Measurements from ENCODE around the gene TTC9B.

DNA sequence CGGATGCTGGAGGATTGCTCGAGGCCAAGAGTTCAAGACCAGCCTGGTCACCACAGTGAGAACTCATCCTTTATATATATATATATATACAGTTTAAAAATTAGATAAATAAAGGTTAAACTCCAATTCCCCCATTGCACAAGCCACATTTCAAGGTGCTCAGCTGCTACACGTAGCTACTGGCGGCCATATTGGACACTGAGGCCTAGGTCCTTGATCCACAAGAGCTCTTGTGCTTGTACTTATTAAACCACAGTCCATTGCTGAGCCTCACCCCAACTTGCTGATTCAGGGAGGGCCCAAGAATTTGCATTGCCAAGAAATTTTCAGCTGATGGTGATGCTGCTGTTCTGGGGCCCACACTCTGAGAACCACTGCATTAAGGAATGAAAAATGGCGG, 9.6 kb downstream of the TTC9B start:
- no peak for TF ChIP-seq CTCF (IDR thresholded peaks at IDR 0.05; ENCODE audit: low read depth, low read length, missing input control)
- peak; percentile 19 for TF ChIP-seq YY1 (IDR thresholded peaks at IDR 0.05)
- TF ChIP-seq TAF1 (conservative IDR thresholded peaks at IDR 0.05): no peak
- TF ChIP-seq SP1 (IDR thresholded peaks at IDR 0.05): no peak
- no peak for TF ChIP-seq EGR1 (IDR thresholded peaks at IDR 0.05; ENCODE audit: low read depth in 2 of 2)
- TF ChIP-seq HNF4G (IDR thresholded peaks at IDR 0.05): no peak
- no peak for TF ChIP-seq GABPA (IDR thresholded peaks at IDR 0.05 in 1 of 2, conservative IDR thresholded peaks at IDR 0.05 in 1 of 2)
- TF ChIP-seq, protein P1, sequence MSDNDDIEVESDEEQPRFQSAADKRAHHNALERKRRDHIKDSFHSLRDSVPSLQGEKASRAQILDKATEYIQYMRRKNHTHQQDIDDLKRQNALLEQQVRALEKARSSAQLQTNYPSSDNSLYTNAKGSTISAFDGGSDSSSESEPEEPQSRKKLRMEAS (IDR thresholded peaks at IDR 0.05): no peak
- no peak for TF ChIP-seq JUND (IDR thresholded peaks at IDR 0.05)

Measured in liver (tissue), 3 donors.